Measurements from ENCODE around the gene SLC25A21.

Gene SLC25A21

DNA sequence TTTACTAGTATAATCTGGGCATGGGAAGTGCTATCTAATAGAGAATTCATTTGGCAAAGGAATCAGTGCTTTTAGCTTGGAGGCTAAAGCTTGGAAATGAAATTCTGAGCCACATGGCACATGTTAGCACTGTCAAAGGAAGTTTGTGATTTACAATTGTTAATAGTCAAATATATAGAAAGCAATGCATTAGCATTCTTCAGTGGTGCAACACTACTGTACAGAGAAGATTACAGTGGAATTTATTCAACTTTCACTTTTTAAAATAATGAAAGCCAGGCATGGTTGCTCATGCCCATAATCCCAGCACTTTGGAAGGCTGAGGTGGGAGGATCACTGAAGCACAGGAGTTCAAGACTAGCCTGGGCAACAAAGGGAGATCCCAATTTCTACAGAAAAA lies 464.8 kb downstream of the SLC25A21 start:
- H3K9me3 ChIP-seq (ENCODE audit: insufficient read depth, low read length), result no peaks in the 10 kb centered on the region
- no peaks in the 10 kb centered on the region for H3F3A ChIP-seq (ENCODE audit: insufficient read depth)
- no peak overlapping the region for H3K27ac ChIP-seq (ENCODE audit: low read depth, low read length)
- H3K9ac ChIP-seq (ENCODE audit: low read length), result no peak overlapping the region
- no peaks in the 10 kb centered on the region for H3K79me2 ChIP-seq (ENCODE audit: insufficient read depth, low read length)
- no peak overlapping the region for H3K4me2 ChIP-seq (ENCODE audit: low read depth, low read length, poor library complexity, severe bottlenecking)
- H3K36me3 ChIP-seq (ENCODE audit: low read length), result no peaks in the 10 kb centered on the region
- H3K27me3 ChIP-seq (ENCODE audit: low read length), result no peaks in the 10 kb centered on the region
- H3K4me3 ChIP-seq (ENCODE audit: insufficient read depth, low read length, poor library complexity, severe bottlenecking), result no peak overlapping the region
- TF ChIP-seq EZH2phosphoT487 (conservative IDR thresholded peaks at IDR 0.05; ENCODE audit: low read length), result no peak
- TF ChIP-seq CTCF (IDR thresholded peaks at IDR 0.05; ENCODE audit: insufficient read depth, low read length, poor library complexity, severe bottlenecking), result no peak
- H2AFZ ChIP-seq (ENCODE audit: low read depth, low read length, severe bottlenecking), result no peak overlapping the region
- H3K9me2 ChIP-seq (replicated peaks; ENCODE audit: insufficient read depth, low read length), result no peaks in the 10 kb centered on the region
- no peaks in the 10 kb centered on the region for H4K20me1 ChIP-seq (ENCODE audit: low read depth, low read length)

GRCh38 chr14:36702474-36702873 lies 469.9 kb downstream of the SLC25A21 start:
- no peak overlapping the region for H3K4me2 ChIP-seq (ENCODE audit: low read depth, low read length, poor library complexity, severe bottlenecking)
- no peaks in the 10 kb centered on the region for H4K20me1 ChIP-seq (ENCODE audit: low read depth, low read length)
- no peaks in the 10 kb centered on the region for H3F3A ChIP-seq (ENCODE audit: insufficient read depth)
- H3K27me3 ChIP-seq (ENCODE audit: low read length), result no peaks in the 10 kb centered on the region
- no peak overlapping the region for H3K9ac ChIP-seq (ENCODE audit: low read length)
- no peak overlapping the region for H2AFZ ChIP-seq (ENCODE audit: low read depth, low read length, severe bottlenecking)
- no peaks in the 10 kb centered on the region for H3K9me3 ChIP-seq (ENCODE audit: insufficient read depth, low read length)
- H3K79me2 ChIP-seq (ENCODE audit: insufficient read depth, low read length), result no peaks in the 10 kb centered on the region
- no peak overlapping the region for H3K27ac ChIP-seq (ENCODE audit: low read depth, low read length)
- no peak overlapping the region for H3K4me3 ChIP-seq (ENCODE audit: insufficient read depth, low read length, poor library complexity, severe bottlenecking)
- no peaks in the 10 kb centered on the region for H3K36me3 ChIP-seq (ENCODE audit: low read length)
- no peaks in the 10 kb centered on the region for H3K9me2 ChIP-seq (replicated peaks; ENCODE audit: insufficient read depth, low read length)
- no peak for TF ChIP-seq EZH2phosphoT487 (conservative IDR thresholded peaks at IDR 0.05; ENCODE audit: low read length)
- no peak for TF ChIP-seq CTCF (IDR thresholded peaks at IDR 0.05; ENCODE audit: insufficient read depth, low read length, poor library complexity, severe bottlenecking)

- no peaks in the 10 kb centered on the region for H4K20me1 ChIP-seq (ENCODE audit: low read depth, low read length)
- H3K27ac ChIP-seq (ENCODE audit: low read depth, low read length), result peak overlapping the region; percentile 89
- H3K79me2 ChIP-seq (ENCODE audit: insufficient read depth, low read length), result no peaks in the 10 kb centered on the region
- H2AFZ ChIP-seq (ENCODE audit: low read depth, low read length, severe bottlenecking), result no peak overlapping the region
- H3K9me3 ChIP-seq (ENCODE audit: insufficient read depth, low read length), result no peaks in the 10 kb centered on the region
- TF ChIP-seq CTCF (IDR thresholded peaks at IDR 0.05; ENCODE audit: insufficient read depth, low read length, poor library complexity, severe bottlenecking) (no peak), EZH2phosphoT487 (conservative IDR thresholded peaks at IDR 0.05; ENCODE audit: low read length) (no peak)
- no peaks in the 10 kb centered on the region for H3K27me3 ChIP-seq (ENCODE audit: low read length)
- H3K4me3 ChIP-seq (ENCODE audit: insufficient read depth, low read length, poor library complexity, severe bottlenecking), result peak overlapping the region; percentile 39
- no peaks in the 10 kb centered on the region for H3K36me3 ChIP-seq (ENCODE audit: low read length)
- H3K9me2 ChIP-seq (replicated peaks; ENCODE audit: insufficient read depth, low read length), result no peaks in the 10 kb centered on the region
- H3K4me2 ChIP-seq (ENCODE audit: low read depth, low read length, poor library complexity, severe bottlenecking), result peak overlapping the region; percentile 69
- H3F3A ChIP-seq (ENCODE audit: insufficient read depth), result no peaks in the 10 kb centered on the region
- no peak overlapping the region for H3K9ac ChIP-seq (ENCODE audit: low read length)
Observed at GRCh38 chr14:36701132-36701531, 471.3 kb downstream of the SLC25A21 start.

Data from SU-DHL-6 (cell line).